K562 (cell line): Measurements from ENCODE around the gene PARD6A. TPM values are rescaled to one million over a fixed set of nuclear protein-coding genes. Genes with fewer than 3 reads are reported as not detected.

Experiments used
- ATAC-seq: fragments of 200-7000 bp; cut with Tn5 transposase; 3 replicates; pipeline ENCODE4 v1.9.1; 2020; ENCODE audit warnings: moderate library complexity
- BruUV-seq: library from RNA; stranded (reverse); fragments of 400-500 nt; replicated peaks from 2 replicates; lab custom pipeline; 2021; lab: Mats Ljungman, UMichigan
- CTCF ChIA-PET: fragments of 300-600 bp; formaldehyde crosslinking; extraction: SDS; loops from one replicate; lab custom pipeline; 2021; ENCODE audit warnings: low intra/inter-chr PET ratio; lab: Yijun Ruan, JAX
- POLR2A ChIA-PET: fragments of 300-600, 350-650 bp; sonication (Branson Sonifier 250); formaldehyde crosslinking; extraction: SDS; loops from one replicate; lab custom pipeline; 2021; ENCODE audit warnings: antibody characterized with exemption, inconsistent platforms; lab: Yijun Ruan, JAX
- DNase-seq, 4 experiments: peaks; one replicate each; pipeline versions ENCODE4 v3.0.0 to v3.0.0-alpha.2; 2011 to 2018; ENCODE audit warnings: low spot score in 3 of 4, mixed read lengths in 3 of 4; ENCODE audit errors: extremely low read depth in 1 of 4
- FAIRE-seq: peaks from 2 replicates; lab custom pipeline; 2011; peaks lifted over from hg19 to GRCh38; lab: Jason Lieb, UNC
- H2AFZ ChIP-seq: 2 replicates; pipeline ENCODE4 v1.6.0; 2011; ENCODE audit warnings: low read depth, low read length, control low read depth, inconsistent platforms
- H3K27ac ChIP-seq: fragments of 200-600 bp; 3 replicates; pipeline ENCODE4 v1.8.0; 2011; ENCODE audit warnings: low read depth, mild to moderate bottlenecking, control low read depth, inconsistent platforms, low read length, moderate library complexity, mixed read lengths; ENCODE audit errors: extremely low read depth
- H3K27me3 ChIP-seq, 2 experiments: fragments of 300-600 bp in 1 of 2; 2 replicates in 1 of 2; 3 replicates in 1 of 2; pipeline versions ENCODE4 v1.6.0 to v1.8.0; 2011; ENCODE audit warnings: inconsistent platforms in 2 of 2, low read length in 2 of 2, mild to moderate bottlenecking in 1 of 2, mixed read lengths in 1 of 2, moderate library complexity in 1 of 2; ENCODE audit not compliant: control insufficient read depth in 2 of 2, insufficient read depth in 2 of 2
- H3K36me3 ChIP-seq: fragments of 300-600 bp; 3 replicates; pipeline ENCODE4 v1.8.0; 2011; ENCODE audit warnings: mild to moderate bottlenecking, low read length, inconsistent platforms; ENCODE audit not compliant: control insufficient read depth, insufficient read depth
- H3K4me1 ChIP-seq, 2 experiments: fragments of 200-600 bp in 1 of 2; replicated peaks in 1 of 2; 2 replicates in 1 of 2; 3 replicates in 1 of 2; pipeline versions ENCODE4 v1.5.1 to v1.8.0; 2011; ENCODE audit warnings: inconsistent platforms in 2 of 2, low read length in 2 of 2, mild to moderate bottlenecking in 1 of 2, mixed read lengths in 1 of 2, moderate library complexity in 1 of 2; ENCODE audit not compliant: control insufficient read depth in 2 of 2, insufficient read depth in 2 of 2
- H3K4me2 ChIP-seq: 2 replicates; pipeline ENCODE4 v1.6.1; 2011; ENCODE audit warnings: low read length, control low read depth, inconsistent platforms, mixed read lengths; ENCODE audit not compliant: insufficient read depth
- H3K4me3 ChIP-seq: fragments of 200-600 bp; sonication (generic), shearing (Covaris generic); 2 replicates; pipeline ENCODE4 v1.5.1; 2016; ENCODE audit warnings: control low read depth, inconsistent platforms
- H3K79me2 ChIP-seq: fragments of 200-600 bp; 3 replicates; pipeline ENCODE4 v1.8.0; 2011; ENCODE audit warnings: low read length, inconsistent platforms; ENCODE audit not compliant: control insufficient read depth, insufficient read depth
- H3K9ac ChIP-seq, 2 experiments: 2 replicates each; pipeline versions ENCODE4 v1.6.0 to v1.6.1; 2011; ENCODE audit warnings: low read depth in 2 of 2, low read length in 2 of 2, control low read depth in 1 of 2, inconsistent platforms in 1 of 2, mild to moderate bottlenecking in 1 of 2, mixed read lengths in 1 of 2; ENCODE audit not compliant: insufficient read depth in 1 of 2
- H3K9me1 ChIP-seq: one replicate; pipeline ENCODE4 v1.6.0; 2011; ENCODE audit warnings: inconsistent platforms, mild to moderate bottlenecking, low read length, moderate library complexity; ENCODE audit not compliant: control insufficient read depth, insufficient read depth
- H3K9me3 ChIP-seq: replicated peaks from 2 replicates; pipeline ENCODE4 v1.5.1; 2011; ENCODE audit warnings: low read depth, low read length, inconsistent platforms; ENCODE audit not compliant: control insufficient read depth, insufficient read depth
- H4K20me1 ChIP-seq: replicated peaks from 2 replicates; pipeline ENCODE4 v1.6.1; 2011; ENCODE audit warnings: low read length, inconsistent platforms, mixed read lengths; ENCODE audit not compliant: control insufficient read depth, insufficient read depth
- ARID1B ChIP-seq: fragments of 450-650 bp; IDR thresholded peaks from 2 replicates; pipeline ENCODE4 v1.6.1; 2016; ENCODE audit warnings: antibody characterized with exemption, mild to moderate bottlenecking, inconsistent platforms
- CBX1 ChIP-seq: sonication (generic); IDR thresholded peaks from 2 replicates; pipeline ENCODE4 v1.6.1; 2016; ENCODE audit warnings: antibody characterized with exemption, low read depth, mild to moderate bottlenecking
- CREB3 ChIP-seq: fragments of 450-650 bp; conservative IDR thresholded peaks from 2 replicates; pipeline ENCODE4 v1.6.1; 2016; ENCODE audit warnings: missing genetic modification characterization, low read depth, mild to moderate bottlenecking, missing compliant biosample characterization, moderate library complexity
- FOXP1 ChIP-seq: sonication (generic); formaldehyde crosslinking; IDR thresholded peaks from 2 replicates; pipeline ENCODE4 v1.8.0; 2022; ENCODE audit warnings: mild to moderate bottlenecking, missing genetic modification reagents
- HNRNPUL1 ChIP-seq: fragments of 200-400 bp; formaldehyde crosslinking; IDR thresholded peaks from 2 replicates; pipeline ENCODE4 v1.6.1; 2017; ENCODE audit warnings: low read length
- HOXB6 ChIP-seq: fragments of 250-450 bp; sonication (Bioruptor Pico); IDR thresholded peaks from 2 replicates; pipeline ENCODE4 v1.5.1; 2022; ENCODE audit warnings: mild to moderate bottlenecking, borderline replicate concordance
- KAT8 ChIP-seq: fragments of 450-650 bp; IDR thresholded peaks from 2 replicates; pipeline ENCODE4 v1.6.1; 2016; ENCODE audit warnings: low read depth, mild to moderate bottlenecking
- MECOM ChIP-seq: fragments of 250-450 bp; sonication (Bioruptor Pico); IDR thresholded peaks from 2 replicates; pipeline ENCODE4 v1.8.0; 2022; ENCODE audit warnings: inconsistent platforms
- NBN ChIP-seq: fragments of 450-650 bp; IDR thresholded peaks from 2 replicates; pipeline ENCODE4 v1.6.1; 2016; ENCODE audit warnings: low read depth, mild to moderate bottlenecking
- NCOA1 ChIP-seq: fragments of 450-650 bp; IDR thresholded peaks from 2 replicates; pipeline ENCODE4 v1.6.1; 2016; ENCODE audit warnings: low read depth
- PURB ChIP-seq: sonication (generic); formaldehyde crosslinking; IDR thresholded peaks from 2 replicates; pipeline ENCODE4 v1.9.0; 2021; ENCODE audit warnings: low read depth, mild to moderate bottlenecking, missing genetic modification reagents
- RBFOX2 ChIP-seq: fragments of 200-400 bp; formaldehyde crosslinking; IDR thresholded peaks from 2 replicates; pipeline ENCODE4 v1.6.1; 2017; ENCODE audit warnings: low read depth, mild to moderate bottlenecking, low read length, moderate library complexity
- TAF15 ChIP-seq: fragments of 200-400 bp; formaldehyde crosslinking; IDR thresholded peaks from 2 replicates; pipeline ENCODE4 v1.6.1; 2017; ENCODE audit warnings: mild to moderate bottlenecking, low read depth, low read length, moderate library complexity
- ZBTB7A ChIP-seq: IDR thresholded peaks from 2 replicates; pipeline ENCODE4 v1.6.1; 2011; ENCODE audit warnings: low read depth, mild to moderate bottlenecking, low read length, moderate library complexity, borderline replicate concordance; ENCODE audit not compliant: control insufficient read depth
- ZNF121 ChIP-seq: sonication (generic); formaldehyde crosslinking; conservative IDR thresholded peaks from 2 replicates; pipeline ENCODE4 v1.8.0; 2022; ENCODE audit warnings: missing genetic modification reagents
- WGBS: fragments of 100-300 bp; shearing (Covaris generic); methylation state at CpG from one replicate; pipeline ENCODE4 v1.1.6; 2016; ENCODE audit warnings: low coverage, mixed read lengths; ENCODE audit not compliant: insufficient coverage; ENCODE audit errors: missing lambda C conversion rate; 5-methylcytosine and 5-hydroxymethylcytosine counted together
- in situ Hi-C: fragments of 300-500 bp; cut with MboI; formaldehyde crosslinking; loops from 4 replicates; pipeline ENCODE4 v1.15.0; 2018; ENCODE audit warnings: inconsistent platforms, mixed read lengths
- intact Hi-C: fragments of 100-400 bp; cut with micrococcal nuclease; formaldehyde crosslinking; loops from 2 replicates; pipeline ENCODE4 v1.14.2; 2022
- polyA plus RNA-seq, 8 experiments: library from polyadenylated mRNA; depleted of rRNA in 4 of 8; stranded (reverse) in 5 of 8; unstranded in 3 of 8; fragments of >200 nt; fragmentation: Nextera tagmentation in 2 of 8; fragmentation: Illumina TruSeq in 1 of 8; extraction: Ambion mirVana in 2 of 8; extraction: Trizol in 1 of 8; gene quantifications; 2 replicates each; pipeline versions ENCODE4 v1.2.1 to v1.2.3, GENCODE V29; 2011 to 2014; ENCODE audit warnings: inconsistent platforms in 1 of 8, missing spikeins in 1 of 8
- total RNA-seq, 7 experiments: library from RNA; depleted of rRNA in 6 of 7; stranded (reverse); fragments of >200 nt in 6 of 7; fragmentation: Illumina TruSeq in 2 of 7; extraction: Trizol in 2 of 7; gene quantifications; 2 replicates each; pipeline versions ENCODE4 v1.2.1 to v1.2.3, GENCODE V29; 2011 to 2021; ENCODE audit warnings: low replicate concordance in 1 of 7
- TF ChIP-seq, protein P1 (sequence below): sonication (generic); formaldehyde crosslinking; IDR thresholded peaks from 2 replicates; pipeline ENCODE4 v1.8.0; 2022; ENCODE audit warnings: missing genetic modification reagents, mild to moderate bottlenecking, moderate library complexity, borderline replicate concordance
- TF ChIP-seq, protein P2 (sequence below), 2 experiments: fragments of 450-650 bp; IDR thresholded peaks; 2 replicates each; pipeline ENCODE4 v1.6.1; 2018; ENCODE audit warnings: mild to moderate bottlenecking in 2 of 2, low read depth in 1 of 2; ENCODE audit not compliant: partially characterized antibody in 2 of 2

Gene PARD6A
- total and polyA plus RNA-seq, 9 of the 15 experiments (the other 6 are each of a cell fraction or from before 2014, with no cell fraction given) = 0.04 to 2.0 (median 0.44) TPM

- peak overlapping the region; percentile 73; the same call in 1 of the 2 replicates for H2AFZ ChIP-seq
- DNase-seq = no peak
- no TSS peak for BruUV-seq
- no peaks in the 10 kb centered on the region for H3K9me1 ChIP-seq
- ChIA-PET POLR2A (no interaction called here), CTCF (interaction anchor here (1.0 to 2.9 kb wide), 4 partner anchors 83 to 151 kb away, joined by 3 to 50 read pairs (median 18); partner anchors contain the start of gene CTCF)
- 55% methylated on average over 11 of the region's 15 CpGs for WGBS
- intact Hi-C loops (no loop called here), in situ Hi-C loops (no loop called here)
- H3K27me3 ChIP-seq = peaks cover 8 to 39% of the 10 kb centered on the region in 2 experiments; a peak in 4 of 5 replicates
- no peak for ATAC-seq
- no peak for FAIRE-seq
- peak overlapping the region; percentile 60 for H3K4me2 ChIP-seq
- H3K4me1 ChIP-seq = peaks cover 0 to 55% of the 10 kb centered on the region in 2 experiments; a peak in 3 of 5 replicates
- H3K27ac ChIP-seq = no peak overlapping the region
- no peak overlapping the region; a peak in 2 of 4 replicates for H3K9ac ChIP-seq
- H3K36me3 ChIP-seq = no peaks in the 10 kb centered on the region
- no peaks in the 10 kb centered on the region for H3K9me3 ChIP-seq
- no peaks in the 10 kb centered on the region; the same call in 1 of the 2 replicates for H4K20me1 ChIP-seq
- no peaks in the 10 kb centered on the region for H3K79me2 ChIP-seq
- no peak overlapping the region for H3K4me3 ChIP-seq
- TF ChIP-seq, protein P1, sequence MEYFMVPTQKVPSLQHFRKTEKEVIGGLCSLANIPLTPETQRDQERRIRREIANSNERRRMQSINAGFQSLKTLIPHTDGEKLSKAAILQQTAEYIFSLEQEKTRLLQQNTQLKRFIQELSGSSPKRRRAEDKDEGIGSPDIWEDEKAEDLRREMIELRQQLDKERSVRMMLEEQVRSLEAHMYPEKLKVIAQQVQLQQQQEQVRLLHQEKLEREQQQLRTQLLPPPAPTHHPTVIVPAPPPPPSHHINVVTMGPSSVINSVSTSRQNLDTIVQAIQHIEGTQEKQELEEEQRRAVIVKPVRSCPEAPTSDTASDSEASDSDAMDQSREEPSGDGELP (CRISPR knock-in tag) = 0 out of 2 replicates have a peak, but pooled peaks have one; percentile 39
- TF ChIP-seq HOXB6 (CRISPR knock-in tag) = no peak
- no peak for TF ChIP-seq PURB (CRISPR knock-in tag)
- TF ChIP-seq CREB3 (tag) = no peak
- no peak for TF ChIP-seq KAT8
- TF ChIP-seq FOXP1 (CRISPR knock-in tag) = no peak
- TF ChIP-seq ARID1B = no peak
- TF ChIP-seq MECOM (CRISPR knock-in tag) = no peak
- no peak for TF ChIP-seq TAF15
- TF ChIP-seq NBN = no peak
- TF ChIP-seq CBX1 = no peak
- TF ChIP-seq, protein P2, sequence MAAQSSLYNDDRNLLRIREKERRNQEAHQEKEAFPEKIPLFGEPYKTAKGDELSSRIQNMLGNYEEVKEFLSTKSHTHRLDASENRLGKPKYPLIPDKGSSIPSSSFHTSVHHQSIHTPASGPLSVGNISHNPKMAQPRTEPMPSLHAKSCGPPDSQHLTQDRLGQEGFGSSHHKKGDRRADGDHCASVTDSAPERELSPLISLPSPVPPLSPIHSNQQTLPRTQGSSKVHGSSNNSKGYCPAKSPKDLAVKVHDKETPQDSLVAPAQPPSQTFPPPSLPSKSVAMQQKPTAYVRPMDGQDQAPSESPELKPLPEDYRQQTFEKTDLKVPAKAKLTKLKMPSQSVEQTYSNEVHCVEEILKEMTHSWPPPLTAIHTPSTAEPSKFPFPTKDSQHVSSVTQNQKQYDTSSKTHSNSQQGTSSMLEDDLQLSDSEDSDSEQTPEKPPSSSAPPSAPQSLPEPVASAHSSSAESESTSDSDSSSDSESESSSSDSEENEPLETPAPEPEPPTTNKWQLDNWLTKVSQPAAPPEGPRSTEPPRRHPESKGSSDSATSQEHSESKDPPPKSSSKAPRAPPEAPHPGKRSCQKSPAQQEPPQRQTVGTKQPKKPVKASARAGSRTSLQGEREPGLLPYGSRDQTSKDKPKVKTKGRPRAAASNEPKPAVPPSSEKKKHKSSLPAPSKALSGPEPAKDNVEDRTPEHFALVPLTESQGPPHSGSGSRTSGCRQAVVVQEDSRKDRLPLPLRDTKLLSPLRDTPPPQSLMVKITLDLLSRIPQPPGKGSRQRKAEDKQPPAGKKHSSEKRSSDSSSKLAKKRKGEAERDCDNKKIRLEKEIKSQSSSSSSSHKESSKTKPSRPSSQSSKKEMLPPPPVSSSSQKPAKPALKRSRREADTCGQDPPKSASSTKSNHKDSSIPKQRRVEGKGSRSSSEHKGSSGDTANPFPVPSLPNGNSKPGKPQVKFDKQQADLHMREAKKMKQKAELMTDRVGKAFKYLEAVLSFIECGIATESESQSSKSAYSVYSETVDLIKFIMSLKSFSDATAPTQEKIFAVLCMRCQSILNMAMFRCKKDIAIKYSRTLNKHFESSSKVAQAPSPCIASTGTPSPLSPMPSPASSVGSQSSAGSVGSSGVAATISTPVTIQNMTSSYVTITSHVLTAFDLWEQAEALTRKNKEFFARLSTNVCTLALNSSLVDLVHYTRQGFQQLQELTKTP (IDR thresholded peaks at IDR 0.05; ENCODE audit: low read depth in 1 of 2, partially characterized antibody in 2 of 2) = no peak
- no peak for TF ChIP-seq NCOA1
- TF ChIP-seq ZBTB7A = no peak
- TF ChIP-seq HNRNPUL1 = no peak
- no peak for TF ChIP-seq ZNF121 (CRISPR knock-in tag)
- TF ChIP-seq RBFOX2 = peak; percentile 7; the same call in 1 of the 2 replicates
These were observed 15.2 kb upstream of the PARD6A start for GRCh38 chr16:67645397-67646121.
